HepG2 (cell line): Measurements from ENCODE around the gene ABHD2. TPM values are rescaled to one million over a fixed set of nuclear protein-coding genes. Genes with fewer than 3 reads are reported as not detected.

Experiments
- ATAC-seq: fragments of 200-7000 bp; cut with Tn5 transposase; 3 replicates; pipeline ENCODE4 v1.9.1; 2020; ENCODE audit warnings: mild to moderate bottlenecking, moderate library complexity
- BruUV-seq: library from RNA; stranded (reverse); fragments of 400-500 nt; replicated peaks from 2 replicates; lab custom pipeline; 2021; lab: Mats Ljungman, UMichigan
- CTCF ChIA-PET: fragments of 300-600 bp; formaldehyde crosslinking; extraction: SDS; loops from one replicate; lab custom pipeline; 2021; ENCODE audit warnings: low total read pairs, inconsistent platforms, low intra/inter-chr PET ratio; lab: Yijun Ruan, JAX
- POLR2A ChIA-PET: fragments of 350-600 bp; sonication (Branson Sonifier 250); formaldehyde crosslinking; loops from one replicate; lab custom pipeline; 2020; ENCODE audit warnings: antibody characterized with exemption, inconsistent platforms; lab: Yijun Ruan, JAX
- DNase-seq: peaks from one replicate; pipeline ENCODE4 v3.0.0-alpha.2; 2015; ENCODE audit warnings: low spot score
- FAIRE-seq: peaks from 3 replicates; lab custom pipeline; 2011; peaks lifted over from hg19 to GRCh38; lab: Jason Lieb, UNC
- H2AFZ ChIP-seq: one replicate; pipeline ENCODE4 v1.6.1; 2011; ENCODE audit warnings: low read length, inconsistent platforms
- H3K27ac ChIP-seq: fragments of 300-600 bp; 3 replicates; pipeline ENCODE4 v1.8.0; 2011; ENCODE audit warnings: mixed run types, mild to moderate bottlenecking, mixed read lengths, low read length, inconsistent platforms; ENCODE audit not compliant: insufficient read depth; ENCODE audit errors: extremely low read length
- H3K27me3 ChIP-seq, 2 experiments: fragments of 200-600 bp in 1 of 2; 2 replicates in 1 of 2; 3 replicates in 1 of 2; pipeline versions ENCODE4 v1.6.0 to v1.8.0; 2011; ENCODE audit warnings: low read length in 2 of 2, mild to moderate bottlenecking in 2 of 2, moderate library complexity in 2 of 2, inconsistent platforms in 1 of 2; ENCODE audit not compliant: insufficient read depth in 2 of 2, control insufficient read depth in 1 of 2
- H3K36me3 ChIP-seq, 2 experiments: fragments of 200-600 bp in 1 of 2; replicated peaks in 1 of 2; 2 replicates in 1 of 2; 3 replicates in 1 of 2; pipeline versions ENCODE4 v1.5.1 to v1.8.0; 2011; ENCODE audit warnings: low read length in 2 of 2, inconsistent platforms in 1 of 2; ENCODE audit not compliant: insufficient read depth in 2 of 2, control insufficient read depth in 1 of 2
- H3K4me1 ChIP-seq: 2 replicates; pipeline ENCODE4 v1.5.1; 2012; ENCODE audit warnings: low read length, inconsistent platforms; ENCODE audit not compliant: insufficient read depth
- H3K4me2 ChIP-seq: 2 replicates; pipeline ENCODE4 v1.6.0; 2011; ENCODE audit warnings: low read depth, low read length, inconsistent platforms
- H3K4me3 ChIP-seq, 3 experiments: fragments of 200-600 bp in 1 of 3; sonication (generic), shearing (Covaris generic) in 1 of 3; replicated peaks in 1 of 3; 2 replicates each; pipeline ENCODE4 v1.5.1; 2011 to 2016; ENCODE audit warnings: low read length in 3 of 3, inconsistent platforms in 2 of 3, low read depth in 2 of 3, mild to moderate bottlenecking in 2 of 3, control low read depth in 1 of 3, mixed read lengths in 1 of 3; ENCODE audit not compliant: insufficient read depth in 1 of 3
- H3K79me2 ChIP-seq: one replicate; pipeline ENCODE4 v1.6.1; 2011; ENCODE audit warnings: low read length, inconsistent platforms; ENCODE audit not compliant: insufficient read depth
- H3K9ac ChIP-seq: 2 replicates; pipeline ENCODE4 v1.6.0; 2011; ENCODE audit warnings: mild to moderate bottlenecking, low read depth, low read length, inconsistent platforms; ENCODE audit not compliant: insufficient read depth
- H3K9me3 ChIP-seq: 2 replicates; pipeline ENCODE4 v1.5.1; 2012; ENCODE audit warnings: mild to moderate bottlenecking, low read length
- H4K20me1 ChIP-seq: 2 replicates; pipeline ENCODE4 v1.6.0; 2011; ENCODE audit warnings: inconsistent platforms, mild to moderate bottlenecking, low read length, moderate library complexity; ENCODE audit not compliant: insufficient read depth
- ATAD3A ChIP-seq: sonication (generic); formaldehyde crosslinking; IDR thresholded peaks from 2 replicates; pipeline ENCODE4 v1.4.0; 2020; ENCODE audit warnings: missing genetic modification reagents
- MIXL1 ChIP-seq: IDR thresholded peaks from 2 replicates; pipeline ENCODE4 v1.6.1; 2016
- NFIC ChIP-seq: IDR thresholded peaks from 2 replicates; pipeline ENCODE4 v1.6.1; 2012; ENCODE audit warnings: mild to moderate bottlenecking, low read length, inconsistent platforms
- SOX5 ChIP-seq: IDR thresholded peaks from 2 replicates; pipeline ENCODE4 v1.6.1; 2016; ENCODE audit warnings: borderline replicate concordance
- SP2 ChIP-seq: sonication (generic); formaldehyde crosslinking; IDR thresholded peaks from 2 replicates; pipeline ENCODE4 v1.5.1; 2020; ENCODE audit warnings: mild to moderate bottlenecking, missing genetic modification reagents
- ZNF34 ChIP-seq: sonication (generic); formaldehyde crosslinking; IDR thresholded peaks from 2 replicates; pipeline ENCODE4 v1.4.0; 2020; ENCODE audit warnings: mild to moderate bottlenecking, missing genetic modification reagents, borderline replicate concordance
- ZNF691 ChIP-seq: sonication (generic); formaldehyde crosslinking; IDR thresholded peaks from 2 replicates; pipeline ENCODE4 v1.4.0; 2020; ENCODE audit warnings: missing genetic modification reagents, low read depth, mild to moderate bottlenecking, borderline replicate concordance
- ZNF781 ChIP-seq: sonication (generic); formaldehyde crosslinking; IDR thresholded peaks from 2 replicates; pipeline ENCODE4 v1.5.1; 2020; ENCODE audit warnings: borderline replicate concordance, mild to moderate bottlenecking, missing genetic modification reagents; ENCODE audit errors: not compliant biosample characterization
- ZSCAN12 ChIP-seq: sonication (generic); formaldehyde crosslinking; IDR thresholded peaks from 2 replicates; pipeline ENCODE4 v1.9.0; 2021; ENCODE audit warnings: mild to moderate bottlenecking, missing genetic modification reagents
- WGBS: methylation state at CpG from one replicate; pipeline ENCODE4 v1.1.6; 2017; ENCODE audit warnings: low lambda C conversion rate; 5-methylcytosine and 5-hydroxymethylcytosine counted together
- in situ Hi-C: cut with HindIII; loops from 2 replicates; pipeline ENCODE4 v1.10.0; 2017; ENCODE audit warnings: low pct_unique_long_range_greater_than_20kb; ENCODE audit not compliant: extremely low pct_ligation_motif_present
- intact Hi-C: fragments of 100-400 bp; cut with micrococcal nuclease; formaldehyde crosslinking; loops from one replicate; pipeline ENCODE4 v1.10.0; 2022; ENCODE audit not compliant: unreplicated experiment
- polyA plus RNA-seq, 8 experiments: library from polyadenylated mRNA; depleted of rRNA in 3 of 8; stranded (reverse) in 7 of 8; unstranded in 1 of 8; fragments of >200 nt; fragmentation: Illumina TruSeq in 4 of 8; extraction: Trizol in 4 of 8; gene quantifications; 2 replicates each; pipeline versions ENCODE4 v1.2.1 to v1.2.3, GENCODE V29; 2011 to 2016; ENCODE audit warnings: low read depth in 4 of 8, missing spikeins in 1 of 8, mixed read lengths in 1 of 8; ENCODE audit not compliant: insufficient read depth in 1 of 8
- total RNA-seq, 5 experiments: library from RNA; depleted of rRNA; stranded (reverse); fragments of >200 nt; fragmentation: Illumina TruSeq; extraction: Trizol; gene quantifications; 2 replicates each; pipeline ENCODE4 v1.2.3, GENCODE V29; 2016; ENCODE audit warnings: low read depth in 1 of 5
- TF ChIP-seq, protein P1 (sequence below): sonication (generic); formaldehyde crosslinking; IDR thresholded peaks from 2 replicates; pipeline ENCODE4 v1.4.0; 2020; ENCODE audit warnings: low read depth, missing genetic modification reagents
- TF ChIP-seq, protein P2 (sequence below): sonication (generic); formaldehyde crosslinking; IDR thresholded peaks from 2 replicates; pipeline ENCODE4 v1.8.0; 2022; ENCODE audit warnings: mild to moderate bottlenecking, missing genetic modification reagents; ENCODE audit not compliant: insufficient replicate concordance

The ABHD2 gene
- total and polyA plus RNA-seq, 2 of the 13 experiments (the other 11 are each of a cell fraction or from before 2014, with no cell fraction given): 14.8 to 22.4 TPM

DNA sequence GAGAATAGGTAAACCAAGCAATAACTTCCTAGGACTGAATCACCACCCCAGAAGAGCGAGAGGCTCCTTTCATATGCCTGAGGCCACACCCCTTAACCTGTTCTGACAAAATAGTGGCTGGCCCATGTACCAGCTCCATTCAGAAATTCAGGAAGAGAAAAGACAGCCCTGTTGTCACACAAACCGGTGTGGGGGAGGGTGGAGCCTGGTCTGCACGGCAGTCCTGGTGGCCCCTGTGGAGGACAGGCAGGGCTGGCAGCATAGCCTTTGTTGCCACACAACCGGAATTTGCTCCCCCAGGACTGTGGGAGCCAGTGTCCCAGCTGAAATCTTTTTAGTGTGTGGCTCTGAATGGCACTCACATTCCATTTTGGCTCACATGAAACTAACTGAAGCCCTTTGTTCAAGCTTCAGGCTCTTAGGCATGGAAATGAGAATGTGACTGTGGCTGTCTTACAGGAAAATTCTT is 109.3 kb downstream of the ABHD2 start (continued):
- TF ChIP-seq, protein P1, sequence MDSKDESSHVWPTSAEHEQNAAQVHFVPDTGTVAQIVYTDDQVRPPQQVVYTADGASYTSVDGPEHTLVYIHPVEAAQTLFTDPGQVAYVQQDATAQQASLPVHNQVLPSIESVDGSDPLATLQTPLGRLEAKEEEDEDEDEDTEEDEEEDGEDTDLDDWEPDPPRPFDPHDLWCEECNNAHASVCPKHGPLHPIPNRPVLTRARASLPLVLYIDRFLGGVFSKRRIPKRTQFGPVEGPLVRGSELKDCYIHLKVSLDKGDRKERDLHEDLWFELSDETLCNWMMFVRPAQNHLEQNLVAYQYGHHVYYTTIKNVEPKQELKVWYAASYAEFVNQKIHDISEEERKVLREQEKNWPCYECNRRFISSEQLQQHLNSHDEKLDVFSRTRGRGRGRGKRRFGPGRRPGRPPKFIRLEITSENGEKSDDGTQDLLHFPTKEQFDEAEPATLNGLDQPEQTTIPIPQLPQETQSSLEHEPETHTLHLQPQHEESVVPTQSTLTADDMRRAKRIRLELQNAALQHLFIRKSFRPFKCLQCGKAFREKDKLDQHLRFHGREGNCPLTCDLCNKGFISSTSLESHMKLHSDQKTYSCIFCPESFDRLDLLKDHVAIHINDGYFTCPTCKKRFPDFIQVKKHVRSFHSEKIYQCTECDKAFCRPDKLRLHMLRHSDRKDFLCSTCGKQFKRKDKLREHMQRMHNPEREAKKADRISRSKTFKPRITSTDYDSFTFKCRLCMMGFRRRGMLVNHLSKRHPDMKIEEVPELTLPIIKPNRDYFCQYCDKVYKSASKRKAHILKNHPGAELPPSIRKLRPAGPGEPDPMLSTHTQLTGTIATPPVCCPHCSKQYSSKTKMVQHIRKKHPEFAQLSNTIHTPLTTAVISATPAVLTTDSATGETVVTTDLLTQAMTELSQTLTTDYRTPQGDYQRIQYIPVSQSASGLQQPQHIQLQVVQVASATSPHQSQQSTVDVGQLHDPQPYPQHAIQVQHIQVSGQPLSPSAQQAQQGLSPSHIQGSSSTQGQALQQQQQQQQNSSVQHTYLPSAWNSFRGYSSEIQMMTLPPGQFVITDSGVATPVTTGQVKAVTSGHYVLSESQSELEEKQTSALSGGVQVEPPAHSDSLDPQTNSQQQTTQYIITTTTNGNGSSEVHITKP: no peak
- TF ChIP-seq NFIC: no peak
- peak; percentile 61; the same call in 1 of the 2 replicates for TF ChIP-seq SOX5 (CRISPR knock-in tag)

DNA sequence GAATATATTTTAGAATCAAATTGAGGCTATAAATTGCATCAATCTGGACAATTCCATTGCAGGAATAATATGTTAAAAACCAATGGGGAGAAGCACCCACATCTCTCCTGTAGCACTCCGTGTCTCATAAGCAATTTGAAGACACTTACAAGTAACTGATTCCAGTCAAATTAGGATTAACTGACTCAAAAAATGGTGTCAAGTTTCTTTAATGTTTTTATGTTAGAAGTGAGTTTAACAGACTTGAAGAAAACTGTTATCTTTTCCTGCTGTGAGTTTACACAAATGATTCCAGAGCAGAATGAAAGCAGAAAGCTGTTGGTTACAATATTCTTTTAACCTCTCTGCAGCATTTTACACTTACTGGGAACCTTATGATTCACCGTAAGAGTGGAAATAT is 109.9 kb downstream of the ABHD2 start:
- in situ Hi-C loops: no loop called here
- POLR2A ChIA-PET: no interaction called here
- WGBS: 95% methylated on average over 2 of the region's 2 CpGs
- no TSS peak for BruUV-seq
- ATAC-seq (no peak), FAIRE-seq (no peak), DNase-seq (no peak)
- no peaks in the 10 kb centered on the region for H3K79me2 ChIP-seq
- peak overlapping the region; percentile 37 for H3K27ac ChIP-seq
- H2AFZ ChIP-seq: no peak overlapping the region
- intact Hi-C loops: no loop called here
- no peaks in the 10 kb centered on the region for H3K27me3 ChIP-seq
- H3K9me3 ChIP-seq: no peaks in the 10 kb centered on the region
- TF ChIP-seq ATAD3A (CRISPR knock-in tag) (no peak), ZSCAN12 (no peak), ZNF691 (no peak), SP2 (CRISPR knock-in tag) (no peak), ZNF34 (no peak), MIXL1 (CRISPR knock-in tag) (no peak), ZNF781 (CRISPR knock-in tag) (no peak)
- TF ChIP-seq, protein P2, sequence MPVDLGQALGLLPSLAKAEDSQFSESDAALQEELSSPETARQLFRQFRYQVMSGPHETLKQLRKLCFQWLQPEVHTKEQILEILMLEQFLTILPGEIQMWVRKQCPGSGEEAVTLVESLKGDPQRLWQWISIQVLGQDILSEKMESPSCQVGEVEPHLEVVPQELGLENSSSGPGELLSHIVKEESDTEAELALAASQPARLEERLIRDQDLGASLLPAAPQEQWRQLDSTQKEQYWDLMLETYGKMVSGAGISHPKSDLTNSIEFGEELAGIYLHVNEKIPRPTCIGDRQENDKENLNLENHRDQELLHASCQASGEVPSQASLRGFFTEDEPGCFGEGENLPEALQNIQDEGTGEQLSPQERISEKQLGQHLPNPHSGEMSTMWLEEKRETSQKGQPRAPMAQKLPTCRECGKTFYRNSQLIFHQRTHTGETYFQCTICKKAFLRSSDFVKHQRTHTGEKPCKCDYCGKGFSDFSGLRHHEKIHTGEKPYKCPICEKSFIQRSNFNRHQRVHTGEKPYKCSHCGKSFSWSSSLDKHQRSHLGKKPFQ (CRISPR knock-in tag): no peak
- no peak overlapping the region for H3K4me3 ChIP-seq
- CTCF ChIA-PET: no interaction called here
- H4K20me1 ChIP-seq: no peaks in the 10 kb centered on the region
- H3K9ac ChIP-seq: no peak overlapping the region
- no peak overlapping the region for H3K4me2 ChIP-seq
- peaks cover 52% of the 10 kb centered on the region for H3K4me1 ChIP-seq
- peaks cover 2 to 16% of the 10 kb centered on the region in 2 experiments; a peak in 2 of 5 replicates for H3K36me3 ChIP-seq
